GM13976 (cell line): ENCODE measurements around the gene CTNNA2.

Experiments
- DNase-seq: peaks from one replicate; pipeline ENCODE4 v3.0.0; 2012; ENCODE audit warnings: low spot score
- in situ Hi-C: fragments of 300-500 bp; cut with MboI; formaldehyde crosslinking; loops from one replicate; pipeline ENCODE4 v1.12.0; 2022; ENCODE audit warnings: low sequenced_read_pairs, mixed read lengths, inconsistent platforms; ENCODE audit not compliant: unreplicated experiment
- TF ChIP-seq, protein P1 (sequence below): IDR thresholded peaks from 2 replicates; pipeline ENCODE4 v1.5.1; 2012; ENCODE audit warnings: borderline replicate concordance, mild to moderate bottlenecking; ENCODE audit not compliant: insufficient read depth; ENCODE audit errors: extremely low read depth, missing control alignments, control extremely low read depth

Gene CTNNA2

GRCh38 chr2:80610108-80610507, 1097.3 kb downstream of the CTNNA2 start:
- TF ChIP-seq, protein P1, sequence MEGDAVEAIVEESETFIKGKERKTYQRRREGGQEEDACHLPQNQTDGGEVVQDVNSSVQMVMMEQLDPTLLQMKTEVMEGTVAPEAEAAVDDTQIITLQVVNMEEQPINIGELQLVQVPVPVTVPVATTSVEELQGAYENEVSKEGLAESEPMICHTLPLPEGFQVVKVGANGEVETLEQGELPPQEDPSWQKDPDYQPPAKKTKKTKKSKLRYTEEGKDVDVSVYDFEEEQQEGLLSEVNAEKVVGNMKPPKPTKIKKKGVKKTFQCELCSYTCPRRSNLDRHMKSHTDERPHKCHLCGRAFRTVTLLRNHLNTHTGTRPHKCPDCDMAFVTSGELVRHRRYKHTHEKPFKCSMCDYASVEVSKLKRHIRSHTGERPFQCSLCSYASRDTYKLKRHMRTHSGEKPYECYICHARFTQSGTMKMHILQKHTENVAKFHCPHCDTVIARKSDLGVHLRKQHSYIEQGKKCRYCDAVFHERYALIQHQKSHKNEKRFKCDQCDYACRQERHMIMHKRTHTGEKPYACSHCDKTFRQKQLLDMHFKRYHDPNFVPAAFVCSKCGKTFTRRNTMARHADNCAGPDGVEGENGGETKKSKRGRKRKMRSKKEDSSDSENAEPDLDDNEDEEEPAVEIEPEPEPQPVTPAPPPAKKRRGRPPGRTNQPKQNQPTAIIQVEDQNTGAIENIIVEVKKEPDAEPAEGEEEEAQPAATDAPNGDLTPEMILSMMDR = no peak
- in situ Hi-C loops = no loop called here
- DNase-seq = no peak

GRCh38 chr2:80621656-80622055, 1108.8 kb downstream of the CTNNA2 start:
- TF ChIP-seq, protein P1 = no peak
- in situ Hi-C loops = no loop called here
- DNase-seq = no peak

DNA sequence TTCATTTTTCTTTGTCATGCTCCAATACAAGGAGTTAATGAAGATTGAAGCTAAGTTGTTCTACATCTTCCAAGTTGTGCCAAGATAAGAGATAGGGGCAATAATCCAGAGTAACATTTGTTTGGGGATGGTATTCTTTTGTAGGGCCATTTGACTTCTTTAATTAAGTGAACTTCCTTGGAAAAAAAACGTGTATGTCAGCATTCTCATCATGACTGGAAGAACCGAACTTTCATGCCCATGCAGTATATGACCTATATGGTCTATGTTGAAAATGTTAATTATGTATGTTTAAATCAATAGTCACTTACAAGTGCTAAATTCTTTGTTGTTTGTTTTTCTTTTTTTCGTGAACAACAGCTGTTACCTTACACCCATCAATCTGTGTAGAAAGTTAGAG, 1111.2 kb downstream of the CTNNA2 start:
- DNase-seq = no peak
- in situ Hi-C loops = no loop called here
- TF ChIP-seq, protein P1 = no peak

- TF ChIP-seq, protein P1 = no peak
- no peak for DNase-seq
- in situ Hi-C loops = no loop called here
These were observed 1121.7 kb downstream of the CTNNA2 start for GRCh38 chr2:80634590-80634989.

GRCh38 chr2:80638783-80639182, 1125.9 kb downstream of the CTNNA2 start:
- in situ Hi-C loops = no loop called here
- TF ChIP-seq, protein P1 = no peak
- no peak for DNase-seq

- in situ Hi-C loops = no loop called here
- no peak for DNase-seq
- TF ChIP-seq, protein P1 = no peak
These were observed 1129.6 kb downstream of the CTNNA2 start for GRCh38 chr2:80642465-80642864.

DNA sequence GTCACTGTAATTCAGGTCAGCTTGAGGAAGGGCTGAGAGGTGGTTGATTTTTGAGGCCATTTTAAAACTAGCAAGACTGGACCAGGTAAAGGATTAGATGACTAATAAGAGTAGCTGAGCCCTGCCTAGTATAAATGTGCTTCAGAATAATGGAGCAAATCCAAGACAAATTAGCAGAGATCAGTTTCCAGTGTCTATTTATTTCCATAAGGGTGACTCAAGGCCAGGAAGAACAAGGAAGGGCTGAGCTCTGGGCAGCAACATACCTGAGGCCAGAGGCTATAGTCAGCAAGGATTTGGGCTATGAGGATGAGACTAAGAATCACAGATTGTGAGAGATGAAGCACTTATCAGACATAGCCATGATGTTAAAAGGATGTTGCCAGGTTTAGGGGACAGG, 1130.7 kb downstream of the CTNNA2 start:
- TF ChIP-seq, protein P1 = no peak
- DNase-seq = no peak
- in situ Hi-C loops = no loop called here
